ENCODE measurements around the gene MTOR. TPM values are rescaled to one million over a fixed set of nuclear protein-coding genes. Genes with fewer than 3 reads are reported as not detected.

MTOR gene
- total and polyA plus RNA-seq, 10 donors, result 12.5 to 50.9 (median 35.5) TPM

- no peak overlapping the region for H3K4me3 ChIP-seq
- no peak for DNase-seq
- intact Hi-C loops (cut with DNase I; ENCODE audit: low total_unique reads), result no loop called here
- peaks cover 0 to 74% (median 33%) of the 10 kb centered on the region in 6 donors for H3K36me3 ChIP-seq
- TF ChIP-seq CTCF (IDR thresholded peaks at IDR 0.05 in 8 of 11, conservative IDR thresholded peaks at IDR 0.05 in 3 of 11) (no peak), POLR2AphosphoS5 (IDR thresholded peaks at IDR 0.05) (no peak), POLR2A (IDR thresholded peaks at IDR 0.05) (no peak)
- no peak overlapping the region for H3K27ac ChIP-seq
- 88 to 95% (median 94%) methylated on average over 7 of the region's 7 CpGs for WGBS, 5 donors
- H3K4me1 ChIP-seq, result peaks cover 7 to 44% (median 14%) of the 10 kb centered on the region in 6 donors
- no peaks in the 10 kb centered on the region for H3K9me3 ChIP-seq
- H3K27me3 ChIP-seq (replicated peaks in 1 of 7), result no peaks in the 10 kb centered on the region
These were observed 23.8 kb upstream of the MTOR start for GRCh38 chr1:11285883-11286734.

- Histone ChIP-seq H3K27ac (peak overlapping the region in 1 of 8 donors; percentile 21), H3K27me3 (replicated peaks in 1 of 7) (no peaks in the 10 kb centered on the region), H3K4me3 (no peak overlapping the region), H3K36me3 (peaks cover 0 to 63% (median 25%) of the 10 kb centered on the region in 6 donors), H3K4me1 (peaks cover 12 to 57% (median 26%) of the 10 kb centered on the region in 6 donors), H3K9me3 (no peaks in the 10 kb centered on the region)
- TF ChIP-seq POLR2AphosphoS5 (IDR thresholded peaks at IDR 0.05) (no peak), CTCF (IDR thresholded peaks at IDR 0.05 in 8 of 11, conservative IDR thresholded peaks at IDR 0.05 in 3 of 11) (no peak), POLR2A (IDR thresholded peaks at IDR 0.05) (no peak)
- no peak for DNase-seq
- whole genome bisulfite sequencing, 5 donors, result 80 to 92% (median 85%) methylated on average over 6 of the region's 6 CpGs
- intact Hi-C loops (cut with DNase I; ENCODE audit: low total_unique reads), result no loop called here
These were observed 22.4 kb upstream of the MTOR start for GRCh38 chr1:11284784-11285183.

GRCh38 chr1:11283151-11283550 lies 20.8 kb upstream of the MTOR start:
- Histone ChIP-seq H3K27me3 (replicated peaks in 1 of 7) (no peaks in the 10 kb centered on the region), H3K27ac (peak overlapping the region in 2 of 8 donors; percentile 34 to 77), H3K9me3 (no peaks in the 10 kb centered on the region), H3K4me3 (no peak overlapping the region), H3K36me3 (peaks cover 2 to 63% (median 32%) of the 10 kb centered on the region in 6 donors), H3K4me1 (peaks cover 12 to 61% (median 29%) of the 10 kb centered on the region in 6 donors)
- DNase-seq, result no peak
- intact Hi-C loops (cut with DNase I; ENCODE audit: low total_unique reads), result no loop called here
- no peak for TF ChIP-seq POLR2A (IDR thresholded peaks at IDR 0.05)
- TF ChIP-seq POLR2AphosphoS5 (IDR thresholded peaks at IDR 0.05), result no peak
- TF ChIP-seq CTCF (IDR thresholded peaks at IDR 0.05 in 8 of 11, conservative IDR thresholded peaks at IDR 0.05 in 3 of 11), result no peak
- WGBS, 5 donors, result 86 to 91% (median 90%) methylated on average over 6 of the region's 6 CpGs

Measured in spleen (tissue), 11 donors.